ENCODE measurements around the gene PET100.
"Not testable (repeated sequence)": the region's sequence is repeated elsewhere in the genome, so short reads cannot be mapped to it uniquely, and the experiment has no call there.

The PET100 gene

GRCh38 chr19:7643031-7643415 is 13.4 kb downstream of the PET100 start:
- no peak for DNase-seq (ENCODE audit: extremely low read depth, insufficient read length)
- no peak overlapping the region for H3K4me3 ChIP-seq (replicated peaks; ENCODE audit: low read depth, low read length)
- TF ChIP-seq CTCF (IDR thresholded peaks at IDR 0.05; ENCODE audit: insufficient read depth, low read length, poor library complexity, severe bottlenecking), result no peak
- H3K27me3 ChIP-seq (replicated peaks; ENCODE audit: control insufficient read depth, insufficient read depth, low read length), result no peaks in the 10 kb centered on the region
- H3K36me3 ChIP-seq (ENCODE audit: control insufficient read depth, insufficient read depth, low read length), result peaks cover 22% of the 10 kb centered on the region

- H3K36me3 ChIP-seq (ENCODE audit: control insufficient read depth, insufficient read depth, low read length), result peaks cover 20% of the 10 kb centered on the region
- DNase-seq (ENCODE audit: extremely low read depth, insufficient read length), result peak; percentile 50
- not testable (repeated sequence) for H3K4me3 ChIP-seq (replicated peaks; ENCODE audit: low read depth, low read length); H3K27me3 ChIP-seq (replicated peaks; ENCODE audit: control insufficient read depth, insufficient read depth, low read length)
Measured at GRCh38 chr19:7643629-7644549, 14.3 kb downstream of the PET100 start.

- no peak overlapping the region for H3K4me3 ChIP-seq (replicated peaks; ENCODE audit: low read depth, low read length)
- no peak for DNase-seq (ENCODE audit: extremely low read depth, insufficient read length)
- H3K27me3 ChIP-seq (replicated peaks; ENCODE audit: control insufficient read depth, insufficient read depth, low read length), result no peaks in the 10 kb centered on the region
- peaks cover 20% of the 10 kb centered on the region for H3K36me3 ChIP-seq (ENCODE audit: control insufficient read depth, insufficient read depth, low read length)
- no peak for TF ChIP-seq CTCF (IDR thresholded peaks at IDR 0.05; ENCODE audit: insufficient read depth, low read length, poor library complexity, severe bottlenecking)
Measured at GRCh38 chr19:7644550-7644877, 14.9 kb downstream of the PET100 start.

GRCh38 chr19:7645163-7645562 is 15.6 kb downstream of the PET100 start:
- Histone ChIP-seq H3K27me3 (replicated peaks; ENCODE audit: control insufficient read depth, insufficient read depth, low read length) (no peaks in the 10 kb centered on the region), H3K4me3 (replicated peaks; ENCODE audit: low read depth, low read length) (no peak overlapping the region), H3K36me3 (ENCODE audit: control insufficient read depth, insufficient read depth, low read length) (peaks cover 18% of the 10 kb centered on the region)
- DNase-seq (ENCODE audit: extremely low read depth, insufficient read length), result no peak
- no peak for TF ChIP-seq CTCF (IDR thresholded peaks at IDR 0.05; ENCODE audit: insufficient read depth, low read length, poor library complexity, severe bottlenecking)

GRCh38 chr19:7645656-7646425 is 16.2 kb downstream of the PET100 start:
- peaks cover 17% of the 10 kb centered on the region for H3K36me3 ChIP-seq (ENCODE audit: control insufficient read depth, insufficient read depth, low read length)
- no peak for TF ChIP-seq CTCF (IDR thresholded peaks at IDR 0.05; ENCODE audit: insufficient read depth, low read length, poor library complexity, severe bottlenecking)

GRCh38 chr19:7646426-7646700 is 16.8 kb downstream of the PET100 start:
- no peak overlapping the region for H3K4me3 ChIP-seq (replicated peaks; ENCODE audit: low read depth, low read length)
- TF ChIP-seq CTCF (IDR thresholded peaks at IDR 0.05; ENCODE audit: insufficient read depth, low read length, poor library complexity, severe bottlenecking), result no peak
- H3K27me3 ChIP-seq (replicated peaks; ENCODE audit: control insufficient read depth, insufficient read depth, low read length), result no peaks in the 10 kb centered on the region
- peaks cover 17% of the 10 kb centered on the region for H3K36me3 ChIP-seq (ENCODE audit: control insufficient read depth, insufficient read depth, low read length)
- DNase-seq (ENCODE audit: extremely low read depth, insufficient read length), result no peak

More at GRCh38 chr19:7645656-7646425, 16.2 kb downstream of the PET100 start:
- Histone ChIP-seq H3K27me3 (replicated peaks; ENCODE audit: control insufficient read depth, insufficient read depth, low read length) (no peaks in the 10 kb centered on the region), H3K4me3 (replicated peaks; ENCODE audit: low read depth, low read length) (no peak overlapping the region)
- no peak for DNase-seq (ENCODE audit: extremely low read depth, insufficient read length)
